GM23338 (cell line): ENCODE results near the gene COL18A1. TPM values are rescaled to one million over a fixed set of nuclear protein-coding genes. Genes with fewer than 3 reads are reported as not detected.

Experiments
- ATAC-seq: fragments of 200-7000 bp; cut with Tn5 transposase; 3 replicates; pipeline ENCODE4 v1.9.1; 2020
- DNase-seq: peaks from one replicate; pipeline ENCODE4 v3.0.0-alpha.2; 2015; ENCODE audit warnings: low spot score
- H2AFZ ChIP-seq: fragments of 200-600 bp; sonication (generic); 2 replicates; pipeline ENCODE4 v1.8.0; 2016; ENCODE audit warnings: antibody characterized with exemption, mild to moderate bottlenecking, moderate library complexity
- H3F3A ChIP-seq: fragments of 200-600 bp; sonication (generic); replicated peaks from 2 replicates; pipeline ENCODE4 v1.8.0; 2017; ENCODE audit warnings: antibody characterized with exemption, mixed run types, low read depth
- H3K27ac ChIP-seq: fragments of 200-600 bp; sonication (generic); 2 replicates; pipeline ENCODE4 v1.6.1; 2016; ENCODE audit warnings: low read depth
- H3K27me3 ChIP-seq: fragments of 200-600 bp; sonication (generic); 2 replicates; pipeline ENCODE4 v1.8.0; 2016; ENCODE audit warnings: mild to moderate bottlenecking, mixed run types, moderate library complexity; ENCODE audit not compliant: insufficient read depth
- H3K36me3 ChIP-seq: fragments of 200-600 bp; sonication (generic); 2 replicates; pipeline ENCODE4 v1.8.0; 2016; ENCODE audit warnings: mild to moderate bottlenecking; ENCODE audit not compliant: insufficient read depth
- H3K4me1 ChIP-seq: fragments of 200-600 bp; sonication (generic); 2 replicates; pipeline ENCODE4 v1.8.0; 2016; ENCODE audit warnings: mild to moderate bottlenecking, moderate library complexity; ENCODE audit not compliant: insufficient read depth
- H3K4me2 ChIP-seq: fragments of 200-600 bp; sonication (generic); 2 replicates; pipeline ENCODE4 v1.7.1; 2017; ENCODE audit warnings: mixed run types
- H3K4me3 ChIP-seq: fragments of 200-600 bp; sonication (generic); 2 replicates; pipeline ENCODE4 v1.6.1; 2016; ENCODE audit warnings: mixed run types
- H3K79me2 ChIP-seq: fragments of 200-600 bp; sonication (generic); replicated peaks from 2 replicates; pipeline ENCODE4 v1.8.0; 2017; ENCODE audit warnings: mild to moderate bottlenecking; ENCODE audit not compliant: insufficient read depth
- H3K9me2 ChIP-seq: fragments of 200-600 bp; sonication (generic); 2 replicates; pipeline ENCODE4 v1.8.0; 2017; ENCODE audit not compliant: insufficient read depth
- H4K20me1 ChIP-seq: fragments of 200-600 bp; sonication (generic); replicated peaks from 2 replicates; pipeline ENCODE4 v1.8.0; 2017; ENCODE audit warnings: mild to moderate bottlenecking; ENCODE audit not compliant: insufficient read depth
- H3K27ac Mint-ChIP-seq: 2 replicates; pipeline ENCODE4 v1.8.0; 2020; ENCODE audit warnings: inconsistent platforms, mild to moderate bottlenecking, moderate library complexity, mixed read lengths
- H3K27me3 Mint-ChIP-seq: 3 replicates; pipeline ENCODE4 v1.8.0; 2022; ENCODE audit warnings: low read depth, mild to moderate bottlenecking, moderate library complexity, mixed read lengths, inconsistent platforms; ENCODE audit not compliant: insufficient read depth, poor library complexity
- H3K36me3 Mint-ChIP-seq: 3 replicates; pipeline ENCODE4 v1.8.0; 2021; ENCODE audit warnings: low read depth, mild to moderate bottlenecking, inconsistent platforms, moderate library complexity, mixed read lengths
- H3K4me1 Mint-ChIP-seq: 3 replicates; pipeline ENCODE4 v1.8.0; 2020; ENCODE audit warnings: mild to moderate bottlenecking, inconsistent platforms, mixed read lengths
- H3K4me3 Mint-ChIP-seq: 3 replicates; pipeline ENCODE4 v1.8.0; 2021; ENCODE audit warnings: moderate library complexity, mild to moderate bottlenecking, inconsistent platforms, mixed read lengths
- H3K9me3 Mint-ChIP-seq: 3 replicates; pipeline ENCODE4 v1.8.0; 2020; ENCODE audit warnings: moderate library complexity, mild to moderate bottlenecking, inconsistent platforms, mixed read lengths
- CREB1 ChIP-seq: fragments of 250-450 bp; sonication (Bioruptor Pico); IDR thresholded peaks from 2 replicates; pipeline ENCODE4 v1.5.0; 2020; ENCODE audit warnings: low read depth, mild to moderate bottlenecking, moderate library complexity
- EZH2 ChIP-seq: fragments of 200-600 bp; sonication (generic); IDR thresholded peaks from one replicate; pipeline ENCODE4 v1.8.0; 2017; ENCODE audit warnings: antibody characterized with exemption, mild to moderate bottlenecking, low read depth; ENCODE audit not compliant: unreplicated experiment
- EZH2phosphoT487 ChIP-seq: fragments of 200-600 bp; sonication (generic); IDR thresholded peaks from one replicate; pipeline ENCODE4 v1.8.1; 2018; ENCODE audit warnings: antibody characterized with exemption; ENCODE audit not compliant: unreplicated experiment
- JUNB ChIP-seq: IDR thresholded peaks from one replicate; pipeline ENCODE4 v1.6.1; 2016; ENCODE audit warnings: antibody characterized with exemption; ENCODE audit not compliant: unreplicated experiment
- NANOG ChIP-seq: IDR thresholded peaks from 2 replicates; pipeline ENCODE4 v1.6.1; 2016; ENCODE audit warnings: antibody characterized with exemption, borderline replicate concordance
- POLR2AphosphoS5 ChIP-seq: IDR thresholded peaks from 2 replicates; pipeline ENCODE4 v1.6.1; 2016; ENCODE audit warnings: antibody characterized with exemption, low read depth
- STAT1 ChIP-seq: IDR thresholded peaks from one replicate; pipeline ENCODE4 v1.6.1; 2016; ENCODE audit warnings: antibody characterized with exemption; ENCODE audit not compliant: unreplicated experiment
- ZNF114 ChIP-seq: fragments of 250-450 bp; sonication (Bioruptor Pico); IDR thresholded peaks from 2 replicates; pipeline ENCODE4 v1.5.0; 2020; ENCODE audit warnings: mild to moderate bottlenecking, moderate library complexity
- ZNF331 ChIP-seq: fragments of 250-450 bp; sonication (Bioruptor Pico); IDR thresholded peaks from 2 replicates; pipeline ENCODE4 v1.5.0; 2020; ENCODE audit warnings: low read depth, mild to moderate bottlenecking, moderate library complexity
- polyA plus RNA-seq: library from polyadenylated mRNA; unstranded; fragments of >200 nt; fragmentation: Nextera tagmentation; extraction: Ambion mirVana; gene quantifications from 2 replicates; pipeline ENCODE4 v1.2.1, GENCODE V29; 2016
- total RNA-seq: library from RNA; depleted of rRNA; stranded (reverse); fragments of >200 nt; shearing (Covaris generic); gene quantifications from 2 replicates; pipeline ENCODE4 v1.2.3, GENCODE V29; 2014
- TF ChIP-seq, protein P1 (sequence below): fragments of 250-450 bp; sonication (Bioruptor Pico); IDR thresholded peaks from 2 replicates; pipeline ENCODE4 v1.5.0; 2020; ENCODE audit warnings: mild to moderate bottlenecking, moderate library complexity
- TF ChIP-seq, protein P2 (sequence below), 2 experiments: fragments of 200-600 bp in 1 of 2; sonication (generic) in 1 of 2; conservative IDR thresholded peaks; 2 replicates each; pipeline versions ENCODE4 v1.5.1 to v1.6.1; 2016 to 2017; ENCODE audit warnings: antibody characterized with exemption in 2 of 2, low read depth in 2 of 2, mild to moderate bottlenecking in 2 of 2, moderate library complexity in 1 of 2
- TF ChIP-seq, protein P3 (sequence below): IDR thresholded peaks from one replicate; pipeline ENCODE4 v1.6.1; 2018; ENCODE audit warnings: antibody characterized with exemption; ENCODE audit not compliant: unreplicated experiment
- TF ChIP-seq, protein P4 (sequence below): IDR thresholded peaks from 2 replicates; pipeline ENCODE4 v1.6.1; 2016; ENCODE audit warnings: antibody characterized with exemption

COL18A1 gene
- total and polyA plus RNA-seq, 2 experiments from 2014 or later, result 38.4 to 430 TPM

DNA sequence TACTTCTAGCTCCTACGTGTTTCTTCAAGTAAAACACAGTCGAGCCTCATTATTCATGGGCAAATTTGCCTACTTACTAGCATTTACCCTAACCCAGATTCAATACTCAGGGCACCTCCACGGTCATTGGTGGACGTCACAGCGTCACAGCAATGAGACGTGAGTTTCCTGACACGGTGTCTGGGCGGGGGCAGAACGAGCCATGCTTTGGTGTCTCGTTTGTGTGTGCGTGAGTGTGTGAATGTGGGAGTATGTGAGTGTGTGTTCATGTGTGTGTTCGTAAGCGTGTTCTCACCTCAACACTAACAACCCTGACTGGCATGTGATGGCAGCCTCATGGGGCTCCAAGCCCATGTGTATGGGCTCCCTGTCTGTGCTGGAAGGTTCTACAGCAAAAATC, 17.5 kb upstream of the COL18A1 start:
- no peak overlapping the region for H3K27ac ChIP-seq
- no peaks in the 10 kb centered on the region for H3K27me3 ChIP-seq
- H2AFZ ChIP-seq, result 0 out of 2 replicates have a peak overlapping the region, but pooled peaks have one; percentile 56
- H3K27ac Mint-ChIP-seq, result no peak overlapping the region
- peaks cover 9% of the 10 kb centered on the region; the same call in 2 of the 3 replicates for H3K4me1 Mint-ChIP-seq
- no peaks in the 10 kb centered on the region for H3K79me2 ChIP-seq
- no peaks in the 10 kb centered on the region for H3K36me3 Mint-ChIP-seq
- H3K4me3 ChIP-seq, result no peak overlapping the region
- no peaks in the 10 kb centered on the region for H4K20me1 ChIP-seq
- DNase-seq, result no peak
- ATAC-seq, result no peak
- no peaks in the 10 kb centered on the region for H3K9me2 ChIP-seq
- no peaks in the 10 kb centered on the region for H3K36me3 ChIP-seq
- no peaks in the 10 kb centered on the region; the same call in 1 of the 2 replicates for H3K4me1 ChIP-seq
- H3K9me3 Mint-ChIP-seq, result peaks cover 2% of the 10 kb centered on the region; the same call in 2 of the 3 replicates
- H3K4me2 ChIP-seq, result no peak overlapping the region
- H3K4me3 Mint-ChIP-seq, result no peak overlapping the region
- TF ChIP-seq ZNF331 (CRISPR knock-in tag) (no peak), EZH2phosphoT487 (no peak), POLR2AphosphoS5 (no peak), ZNF114 (CRISPR knock-in tag) (no peak), EZH2 (no peak), STAT1 (no peak), CREB1 (CRISPR knock-in tag) (no peak), JUNB (no peak), NANOG (no peak)
- TF ChIP-seq, protein P1, sequence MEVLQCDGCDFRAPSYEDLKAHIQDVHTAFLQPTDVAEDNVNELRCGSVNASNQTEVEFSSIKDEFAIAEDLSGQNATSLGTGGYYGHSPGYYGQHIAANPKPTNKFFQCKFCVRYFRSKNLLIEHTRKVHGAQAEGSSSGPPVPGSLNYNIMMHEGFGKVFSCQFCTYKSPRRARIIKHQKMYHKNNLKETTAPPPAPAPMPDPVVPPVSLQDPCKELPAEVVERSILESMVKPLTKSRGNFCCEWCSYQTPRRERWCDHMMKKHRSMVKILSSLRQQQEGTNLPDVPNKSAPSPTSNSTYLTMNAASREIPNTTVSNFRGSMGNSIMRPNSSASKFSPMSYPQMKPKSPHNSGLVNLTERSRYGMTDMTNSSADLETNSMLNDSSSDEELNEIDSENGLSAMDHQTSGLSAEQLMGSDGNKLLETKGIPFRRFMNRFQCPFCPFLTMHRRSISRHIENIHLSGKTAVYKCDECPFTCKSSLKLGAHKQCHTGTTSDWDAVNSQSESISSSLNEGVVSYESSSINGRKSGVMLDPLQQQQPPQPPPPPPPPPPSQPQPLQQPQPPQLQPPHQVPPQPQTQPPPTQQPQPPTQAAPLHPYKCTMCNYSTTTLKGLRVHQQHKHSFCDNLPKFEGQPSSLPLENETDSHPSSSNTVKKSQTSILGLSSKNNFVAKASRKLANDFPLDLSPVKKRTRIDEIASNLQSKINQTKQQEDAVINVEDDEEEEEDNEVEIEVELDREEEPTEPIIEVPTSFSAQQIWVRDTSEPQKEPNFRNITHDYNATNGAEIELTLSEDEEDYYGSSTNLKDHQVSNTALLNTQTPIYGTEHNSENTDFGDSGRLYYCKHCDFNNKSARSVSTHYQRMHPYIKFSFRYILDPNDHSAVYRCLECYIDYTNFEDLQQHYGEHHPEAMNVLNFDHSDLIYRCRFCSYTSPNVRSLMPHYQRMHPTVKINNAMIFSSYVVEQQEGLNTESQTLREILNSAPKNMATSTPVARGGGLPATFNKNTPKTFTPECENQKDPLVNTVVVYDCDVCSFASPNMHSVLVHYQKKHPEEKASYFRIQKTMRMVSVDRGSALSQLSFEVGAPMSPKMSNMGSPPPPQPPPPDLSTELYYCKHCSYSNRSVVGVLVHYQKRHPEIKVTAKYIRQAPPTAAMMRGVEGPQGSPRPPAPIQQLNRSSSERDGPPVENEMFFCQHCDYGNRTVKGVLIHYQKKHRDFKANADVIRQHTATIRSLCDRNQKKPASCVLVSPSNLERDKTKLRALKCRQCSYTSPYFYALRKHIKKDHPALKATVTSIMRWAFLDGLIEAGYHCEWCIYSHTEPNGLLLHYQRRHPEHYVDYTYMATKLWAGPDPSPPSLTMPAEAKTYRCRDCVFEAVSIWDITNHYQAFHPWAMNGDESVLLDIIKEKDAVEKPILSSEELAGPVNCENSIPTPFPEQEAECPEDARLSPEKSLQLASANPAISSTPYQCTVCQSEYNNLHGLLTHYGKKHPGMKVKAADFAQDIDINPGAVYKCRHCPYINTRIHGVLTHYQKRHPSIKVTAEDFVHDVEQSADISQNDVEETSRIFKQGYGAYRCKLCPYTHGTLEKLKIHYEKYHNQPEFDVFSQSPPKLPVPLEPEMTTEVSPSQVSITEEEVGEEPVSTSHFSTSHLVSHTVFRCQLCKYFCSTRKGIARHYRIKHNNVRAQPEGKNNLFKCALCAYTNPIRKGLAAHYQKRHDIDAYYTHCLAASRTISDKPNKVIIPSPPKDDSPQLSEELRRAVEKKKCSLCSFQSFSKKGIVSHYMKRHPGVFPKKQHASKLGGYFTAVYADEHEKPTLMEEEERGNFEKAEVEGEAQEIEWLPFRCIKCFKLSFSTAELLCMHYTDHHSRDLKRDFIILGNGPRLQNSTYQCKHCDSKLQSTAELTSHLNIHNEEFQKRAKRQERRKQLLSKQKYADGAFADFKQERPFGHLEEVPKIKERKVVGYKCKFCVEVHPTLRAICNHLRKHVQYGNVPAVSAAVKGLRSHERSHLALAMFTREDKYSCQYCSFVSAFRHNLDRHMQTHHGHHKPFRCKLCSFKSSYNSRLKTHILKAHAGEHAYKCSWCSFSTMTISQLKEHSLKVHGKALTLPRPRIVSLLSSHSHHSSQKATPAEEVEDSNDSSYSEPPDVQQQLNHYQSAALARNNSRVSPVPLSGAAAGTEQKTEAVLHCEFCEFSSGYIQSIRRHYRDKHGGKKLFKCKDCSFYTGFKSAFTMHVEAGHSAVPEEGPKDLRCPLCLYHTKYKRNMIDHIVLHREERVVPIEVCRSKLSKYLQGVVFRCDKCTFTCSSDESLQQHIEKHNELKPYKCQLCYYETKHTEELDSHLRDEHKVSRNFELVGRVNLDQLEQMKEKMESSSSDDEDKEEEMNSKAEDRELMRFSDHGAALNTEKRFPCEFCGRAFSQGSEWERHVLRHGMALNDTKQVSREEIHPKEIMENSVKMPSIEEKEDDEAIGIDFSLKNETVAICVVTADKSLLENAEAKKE (CRISPR knock-in tag), result no peak
- TF ChIP-seq, protein P2, sequence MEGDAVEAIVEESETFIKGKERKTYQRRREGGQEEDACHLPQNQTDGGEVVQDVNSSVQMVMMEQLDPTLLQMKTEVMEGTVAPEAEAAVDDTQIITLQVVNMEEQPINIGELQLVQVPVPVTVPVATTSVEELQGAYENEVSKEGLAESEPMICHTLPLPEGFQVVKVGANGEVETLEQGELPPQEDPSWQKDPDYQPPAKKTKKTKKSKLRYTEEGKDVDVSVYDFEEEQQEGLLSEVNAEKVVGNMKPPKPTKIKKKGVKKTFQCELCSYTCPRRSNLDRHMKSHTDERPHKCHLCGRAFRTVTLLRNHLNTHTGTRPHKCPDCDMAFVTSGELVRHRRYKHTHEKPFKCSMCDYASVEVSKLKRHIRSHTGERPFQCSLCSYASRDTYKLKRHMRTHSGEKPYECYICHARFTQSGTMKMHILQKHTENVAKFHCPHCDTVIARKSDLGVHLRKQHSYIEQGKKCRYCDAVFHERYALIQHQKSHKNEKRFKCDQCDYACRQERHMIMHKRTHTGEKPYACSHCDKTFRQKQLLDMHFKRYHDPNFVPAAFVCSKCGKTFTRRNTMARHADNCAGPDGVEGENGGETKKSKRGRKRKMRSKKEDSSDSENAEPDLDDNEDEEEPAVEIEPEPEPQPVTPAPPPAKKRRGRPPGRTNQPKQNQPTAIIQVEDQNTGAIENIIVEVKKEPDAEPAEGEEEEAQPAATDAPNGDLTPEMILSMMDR (conservative IDR thresholded peaks at IDR 0.05; ENCODE audit: low read depth in 2 of 2), result no peak
- TF ChIP-seq, protein P3, sequence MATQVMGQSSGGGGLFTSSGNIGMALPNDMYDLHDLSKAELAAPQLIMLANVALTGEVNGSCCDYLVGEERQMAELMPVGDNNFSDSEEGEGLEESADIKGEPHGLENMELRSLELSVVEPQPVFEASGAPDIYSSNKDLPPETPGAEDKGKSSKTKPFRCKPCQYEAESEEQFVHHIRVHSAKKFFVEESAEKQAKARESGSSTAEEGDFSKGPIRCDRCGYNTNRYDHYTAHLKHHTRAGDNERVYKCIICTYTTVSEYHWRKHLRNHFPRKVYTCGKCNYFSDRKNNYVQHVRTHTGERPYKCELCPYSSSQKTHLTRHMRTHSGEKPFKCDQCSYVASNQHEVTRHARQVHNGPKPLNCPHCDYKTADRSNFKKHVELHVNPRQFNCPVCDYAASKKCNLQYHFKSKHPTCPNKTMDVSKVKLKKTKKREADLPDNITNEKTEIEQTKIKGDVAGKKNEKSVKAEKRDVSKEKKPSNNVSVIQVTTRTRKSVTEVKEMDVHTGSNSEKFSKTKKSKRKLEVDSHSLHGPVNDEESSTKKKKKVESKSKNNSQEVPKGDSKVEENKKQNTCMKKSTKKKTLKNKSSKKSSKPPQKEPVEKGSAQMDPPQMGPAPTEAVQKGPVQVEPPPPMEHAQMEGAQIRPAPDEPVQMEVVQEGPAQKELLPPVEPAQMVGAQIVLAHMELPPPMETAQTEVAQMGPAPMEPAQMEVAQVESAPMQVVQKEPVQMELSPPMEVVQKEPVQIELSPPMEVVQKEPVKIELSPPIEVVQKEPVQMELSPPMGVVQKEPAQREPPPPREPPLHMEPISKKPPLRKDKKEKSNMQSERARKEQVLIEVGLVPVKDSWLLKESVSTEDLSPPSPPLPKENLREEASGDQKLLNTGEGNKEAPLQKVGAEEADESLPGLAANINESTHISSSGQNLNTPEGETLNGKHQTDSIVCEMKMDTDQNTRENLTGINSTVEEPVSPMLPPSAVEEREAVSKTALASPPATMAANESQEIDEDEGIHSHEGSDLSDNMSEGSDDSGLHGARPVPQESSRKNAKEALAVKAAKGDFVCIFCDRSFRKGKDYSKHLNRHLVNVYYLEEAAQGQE, result no peak
- TF ChIP-seq, protein P4, sequence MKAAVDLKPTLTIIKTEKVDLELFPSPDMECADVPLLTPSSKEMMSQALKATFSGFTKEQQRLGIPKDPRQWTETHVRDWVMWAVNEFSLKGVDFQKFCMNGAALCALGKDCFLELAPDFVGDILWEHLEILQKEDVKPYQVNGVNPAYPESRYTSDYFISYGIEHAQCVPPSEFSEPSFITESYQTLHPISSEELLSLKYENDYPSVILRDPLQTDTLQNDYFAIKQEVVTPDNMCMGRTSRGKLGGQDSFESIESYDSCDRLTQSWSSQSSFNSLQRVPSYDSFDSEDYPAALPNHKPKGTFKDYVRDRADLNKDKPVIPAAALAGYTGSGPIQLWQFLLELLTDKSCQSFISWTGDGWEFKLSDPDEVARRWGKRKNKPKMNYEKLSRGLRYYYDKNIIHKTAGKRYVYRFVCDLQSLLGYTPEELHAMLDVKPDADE, result no peak
- H3F3A ChIP-seq, result 0 out of 2 replicates have a peak, but pooled peaks cover 5% of the 10 kb centered on the region
- peaks cover 15% of the 10 kb centered on the region for H3K27me3 Mint-ChIP-seq
